ENCODE results near the gene PPP1CA. TPM values are rescaled to one million over a fixed set of nuclear protein-coding genes. Genes with fewer than 3 reads are reported as not detected.
"Not testable (repeated sequence)": the region's sequence is repeated elsewhere in the genome, so short reads cannot be mapped to it uniquely, and the experiment has no call there.

PPP1CA gene
- total RNA-seq, 1 donor from 2014 or later = 159 TPM

DNA sequence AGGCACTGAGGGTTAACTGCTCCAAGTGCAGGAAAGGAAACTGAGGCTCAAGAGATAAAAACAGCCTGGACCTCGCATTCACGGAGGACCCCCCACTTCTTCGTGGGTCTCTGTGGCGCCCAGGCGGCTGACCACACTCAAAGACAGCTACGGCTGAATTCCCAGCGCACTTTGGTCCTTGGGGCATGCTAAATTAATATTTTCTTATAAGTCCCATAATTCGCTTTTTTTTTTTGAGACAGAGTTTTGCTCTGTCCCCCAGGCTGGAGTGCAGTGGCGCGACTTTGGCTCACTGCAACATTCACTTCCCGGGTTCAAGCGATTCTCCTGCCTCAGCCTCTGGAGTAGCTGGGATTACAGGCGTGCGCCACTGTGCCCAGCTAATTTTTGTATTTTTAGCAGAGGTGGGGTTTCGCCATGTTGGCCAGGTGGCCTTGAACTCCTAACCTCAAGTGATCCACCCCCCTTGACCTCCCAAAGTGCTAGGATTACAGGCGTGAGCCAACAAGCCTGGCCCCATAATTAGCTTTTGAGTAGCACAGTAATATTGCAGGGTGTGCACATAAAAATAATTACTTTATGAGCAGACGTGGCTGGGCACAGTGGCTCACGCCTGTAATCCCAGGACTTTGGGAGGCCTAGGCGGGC, 658 bp upstream of the PPP1CA start:
- H3K27me3 Mint-ChIP-seq (ENCODE audit: low read depth, unreplicated experiment); H3K9me3 Mint-ChIP-seq (ENCODE audit: unreplicated experiment); DNase-seq (ENCODE audit: low read depth); H3K36me3 ChIP-seq (ENCODE audit: insufficient read depth, low read length); H3K27ac Mint-ChIP-seq (ENCODE audit: unreplicated experiment); FAIRE-seq; H3K9me3 ChIP-seq (ENCODE audit: insufficient read depth, low read depth, low read length); H3K4me1 Mint-ChIP-seq (ENCODE audit: low read depth, unreplicated experiment); H3K27me3 ChIP-seq (ENCODE audit: insufficient read depth, low read length): not testable (repeated sequence)
- Histone ChIP-seq H4K20me1 (ENCODE audit: insufficient read depth, low read length) (peaks cover 31% of the 10 kb centered on the region), H2AFZ (ENCODE audit: low read depth, low read length) (peak overlapping the region; percentile 74), H3K79me2 (ENCODE audit: insufficient read depth, low read length) (peaks cover 40% of the 10 kb centered on the region), H3K4me1 (ENCODE audit: insufficient read depth, low read length) (peaks cover 17% of the 10 kb centered on the region), H3K4me3 (ENCODE audit: insufficient read depth, low read depth, low read length) (peak overlapping the region; percentile 54), H3K4me2 (ENCODE audit: low read length) (peak overlapping the region; percentile 82), H3K9ac (ENCODE audit: low read length) (peak overlapping the region; percentile 61), H3K27ac (ENCODE audit: low read depth, low read length) (peak overlapping the region; percentile 55)
- Mint-ChIP-seq H3K4me3 (ENCODE audit: unreplicated experiment) (peak overlapping the region; percentile 67), H3K36me3 (ENCODE audit: low read depth, unreplicated experiment) (peaks cover 16% of the 10 kb centered on the region)

DNA sequence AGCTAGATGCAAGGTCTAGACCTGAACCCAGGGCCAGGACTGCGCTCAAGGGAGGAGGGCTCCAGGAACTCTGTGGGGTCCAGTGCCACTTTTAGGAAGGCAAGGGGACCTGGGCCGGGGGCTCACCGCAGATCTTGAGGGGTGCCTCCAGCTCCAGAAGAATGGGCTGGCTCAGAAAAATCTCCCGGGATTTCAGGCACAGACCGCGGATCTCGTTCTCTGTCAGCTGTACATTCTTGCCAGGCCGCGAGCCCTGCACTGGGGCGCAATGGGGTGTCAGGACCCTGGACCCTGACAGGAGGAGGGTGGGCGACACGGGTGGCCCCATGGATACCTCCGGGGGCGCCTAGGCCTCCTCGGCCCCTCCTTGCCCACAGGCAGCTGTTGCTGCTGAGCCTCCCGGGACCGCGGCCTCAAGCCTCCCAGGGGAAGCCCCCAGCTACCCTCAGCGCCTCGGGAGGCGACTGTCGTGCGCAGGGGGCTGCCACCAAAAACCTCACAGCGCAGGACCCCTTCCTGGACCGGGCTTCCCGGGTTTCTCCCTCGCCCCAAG, 640 bp downstream of the PPP1CA start:
- DNase-seq (ENCODE audit: low read depth) (no peak), FAIRE-seq (no peak)
- no peak for TF ChIP-seq EZH2 (IDR thresholded peaks at IDR 0.05; ENCODE audit: insufficient read depth, low read length)
- TF ChIP-seq, protein P1, sequence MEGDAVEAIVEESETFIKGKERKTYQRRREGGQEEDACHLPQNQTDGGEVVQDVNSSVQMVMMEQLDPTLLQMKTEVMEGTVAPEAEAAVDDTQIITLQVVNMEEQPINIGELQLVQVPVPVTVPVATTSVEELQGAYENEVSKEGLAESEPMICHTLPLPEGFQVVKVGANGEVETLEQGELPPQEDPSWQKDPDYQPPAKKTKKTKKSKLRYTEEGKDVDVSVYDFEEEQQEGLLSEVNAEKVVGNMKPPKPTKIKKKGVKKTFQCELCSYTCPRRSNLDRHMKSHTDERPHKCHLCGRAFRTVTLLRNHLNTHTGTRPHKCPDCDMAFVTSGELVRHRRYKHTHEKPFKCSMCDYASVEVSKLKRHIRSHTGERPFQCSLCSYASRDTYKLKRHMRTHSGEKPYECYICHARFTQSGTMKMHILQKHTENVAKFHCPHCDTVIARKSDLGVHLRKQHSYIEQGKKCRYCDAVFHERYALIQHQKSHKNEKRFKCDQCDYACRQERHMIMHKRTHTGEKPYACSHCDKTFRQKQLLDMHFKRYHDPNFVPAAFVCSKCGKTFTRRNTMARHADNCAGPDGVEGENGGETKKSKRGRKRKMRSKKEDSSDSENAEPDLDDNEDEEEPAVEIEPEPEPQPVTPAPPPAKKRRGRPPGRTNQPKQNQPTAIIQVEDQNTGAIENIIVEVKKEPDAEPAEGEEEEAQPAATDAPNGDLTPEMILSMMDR (IDR thresholded peaks at IDR 0.05; ENCODE audit: insufficient read depth, low read depth, low read length) = no peak
- H3K9me3 ChIP-seq (ENCODE audit: insufficient read depth, low read depth, low read length) = no peaks in the 10 kb centered on the region
- H3K79me2 ChIP-seq (ENCODE audit: insufficient read depth, low read length) = peaks cover 40% of the 10 kb centered on the region
- H3K27me3 ChIP-seq (ENCODE audit: insufficient read depth, low read length) = no peaks in the 10 kb centered on the region
- H3K27me3 Mint-ChIP-seq (ENCODE audit: low read depth, unreplicated experiment) = no peaks in the 10 kb centered on the region
- no peak overlapping the region for H3K27ac Mint-ChIP-seq (ENCODE audit: unreplicated experiment)
- peaks cover 18% of the 10 kb centered on the region for H3K36me3 Mint-ChIP-seq (ENCODE audit: low read depth, unreplicated experiment)
- no peaks in the 10 kb centered on the region for H3K9me3 Mint-ChIP-seq (ENCODE audit: unreplicated experiment)
- peak overlapping the region; percentile 96 for H3K9ac ChIP-seq (ENCODE audit: low read length)
- peaks cover 2% of the 10 kb centered on the region for H3K36me3 ChIP-seq (ENCODE audit: insufficient read depth, low read length)
- H4K20me1 ChIP-seq (ENCODE audit: insufficient read depth, low read length) = peaks cover 32% of the 10 kb centered on the region
- H3K4me3 ChIP-seq (ENCODE audit: insufficient read depth, low read depth, low read length) = peak overlapping the region; percentile 89
- H3K4me1 ChIP-seq (ENCODE audit: insufficient read depth, low read length) = peaks cover 17% of the 10 kb centered on the region
- peak overlapping the region; percentile 98 for H3K4me2 ChIP-seq (ENCODE audit: low read length)
- peak overlapping the region; percentile 87 for H3K4me3 Mint-ChIP-seq (ENCODE audit: unreplicated experiment)
- peak overlapping the region; percentile 81 for H3K27ac ChIP-seq (ENCODE audit: low read depth, low read length)
- H3K4me1 Mint-ChIP-seq (ENCODE audit: low read depth, unreplicated experiment) = peaks cover 10% of the 10 kb centered on the region
- H2AFZ ChIP-seq (ENCODE audit: low read depth, low read length) = no peak overlapping the region

DNA sequence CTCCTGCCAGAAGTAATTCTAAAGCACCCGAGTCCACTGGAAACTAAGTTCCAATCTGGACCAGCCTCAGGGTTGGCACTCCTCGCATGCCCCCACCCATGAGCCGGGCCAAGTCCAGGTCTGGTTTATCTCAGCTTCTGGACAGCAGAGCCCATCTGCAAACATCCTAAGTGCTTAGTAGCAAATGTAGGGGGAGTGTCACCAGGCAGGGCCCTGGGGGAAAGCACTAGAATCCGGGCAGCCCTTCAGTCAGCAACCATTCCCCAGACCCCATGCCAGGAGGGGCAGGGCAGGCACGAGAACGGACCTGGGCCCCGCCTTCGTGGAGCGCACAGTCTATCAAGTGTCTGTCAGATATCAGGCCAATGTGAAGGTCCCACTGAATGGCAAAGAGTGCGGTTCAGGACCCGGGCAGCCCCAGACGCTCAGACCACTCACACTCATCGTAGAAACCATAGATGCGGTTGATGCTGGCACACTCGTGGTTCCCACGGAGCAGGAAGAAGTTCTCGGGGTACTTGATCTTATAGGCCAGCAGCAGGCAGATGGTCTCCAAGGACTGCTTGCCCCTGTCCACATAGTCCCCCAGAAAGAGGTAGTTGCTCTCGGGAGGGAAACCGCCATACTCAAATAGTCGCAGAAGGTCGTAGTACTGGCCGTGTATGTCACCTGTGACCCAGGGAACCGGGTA, 1.3 kb downstream of the PPP1CA start:
- peak overlapping the region; percentile 89 for H3K4me3 ChIP-seq (ENCODE audit: insufficient read depth, low read depth, low read length)
- peak overlapping the region; percentile 98 for H3K4me2 ChIP-seq (ENCODE audit: low read length)
- no peaks in the 10 kb centered on the region for H3K9me3 Mint-ChIP-seq (ENCODE audit: unreplicated experiment)
- no peak for DNase-seq (ENCODE audit: low read depth)
- no peaks in the 10 kb centered on the region for H3K27me3 Mint-ChIP-seq (ENCODE audit: low read depth, unreplicated experiment)
- no peak overlapping the region for H3K27ac ChIP-seq (ENCODE audit: low read depth, low read length)
- H3K79me2 ChIP-seq (ENCODE audit: insufficient read depth, low read length) = peaks cover 40% of the 10 kb centered on the region
- H3K4me3 Mint-ChIP-seq (ENCODE audit: unreplicated experiment) = peak overlapping the region; percentile 87
- no peaks in the 10 kb centered on the region for H3K9me3 ChIP-seq (ENCODE audit: insufficient read depth, low read depth, low read length)
- peaks cover 32% of the 10 kb centered on the region for H4K20me1 ChIP-seq (ENCODE audit: insufficient read depth, low read length)
- no peak for FAIRE-seq
- no peak for TF ChIP-seq EZH2 (IDR thresholded peaks at IDR 0.05; ENCODE audit: insufficient read depth, low read length)
- TF ChIP-seq, protein P1 (IDR thresholded peaks at IDR 0.05; ENCODE audit: insufficient read depth, low read depth, low read length) = no peak
- H3K36me3 ChIP-seq (ENCODE audit: insufficient read depth, low read length) = peaks cover 2% of the 10 kb centered on the region
- no peak overlapping the region for H2AFZ ChIP-seq (ENCODE audit: low read depth, low read length)
- no peaks in the 10 kb centered on the region for H3K27me3 ChIP-seq (ENCODE audit: insufficient read depth, low read length)
- H3K9ac ChIP-seq (ENCODE audit: low read length) = peak overlapping the region; percentile 96
- H3K36me3 Mint-ChIP-seq (ENCODE audit: low read depth, unreplicated experiment) = peaks cover 18% of the 10 kb centered on the region
- H3K4me1 ChIP-seq (ENCODE audit: insufficient read depth, low read length) = peaks cover 17% of the 10 kb centered on the region
- peak overlapping the region; percentile 75 for H3K27ac Mint-ChIP-seq (ENCODE audit: unreplicated experiment)
- H3K4me1 Mint-ChIP-seq (ENCODE audit: low read depth, unreplicated experiment) = peaks cover 10% of the 10 kb centered on the region
